GM23248 (cell line): ENCODE results near the gene KLK1. TPM values are rescaled to one million over a fixed set of nuclear protein-coding genes. Genes with fewer than 3 reads are reported as not detected.

ENCODE experiments used
- DNase-seq: peaks from one replicate; pipeline ENCODE4 v3.0.0-alpha.2; 2015
- H2AFZ ChIP-seq: fragments of 200-600 bp; sonication (generic); 2 replicates; pipeline ENCODE4 v1.6.1; 2016; ENCODE audit warnings: antibody characterized with exemption
- H3F3A ChIP-seq: fragments of 200-600 bp; sonication (generic); 2 replicates; pipeline ENCODE4 v1.6.1; 2016; ENCODE audit warnings: mild to moderate bottlenecking, antibody characterized with exemption, mixed run types; ENCODE audit not compliant: insufficient read depth
- H3K27ac ChIP-seq: fragments of 200-600 bp; sonication (generic); 2 replicates; pipeline ENCODE4 v1.5.1; 2016; ENCODE audit warnings: mild to moderate bottlenecking
- H3K27me3 ChIP-seq: fragments of 200-600 bp; sonication (generic); replicated peaks from 2 replicates; pipeline ENCODE4 v1.6.1; 2016; ENCODE audit warnings: mild to moderate bottlenecking; ENCODE audit not compliant: insufficient read depth
- H3K36me3 ChIP-seq: fragments of 200-600 bp; sonication (generic); 2 replicates; pipeline ENCODE4 v1.6.1; 2016; ENCODE audit warnings: low read depth, mild to moderate bottlenecking
- H3K4me1 ChIP-seq: fragments of 200-600 bp; sonication (generic); 2 replicates; pipeline ENCODE4 v1.6.1; 2016; ENCODE audit warnings: mild to moderate bottlenecking; ENCODE audit not compliant: insufficient read depth
- H3K4me2 ChIP-seq: fragments of 200-600 bp; sonication (generic); one replicate; pipeline ENCODE4 v1.6.1; 2016; ENCODE audit warnings: mild to moderate bottlenecking; ENCODE audit not compliant: unreplicated experiment
- H3K4me3 ChIP-seq: fragments of 200-600 bp; sonication (generic); 2 replicates; pipeline ENCODE4 v1.5.1; 2016; ENCODE audit warnings: mild to moderate bottlenecking
- H3K79me2 ChIP-seq: fragments of 200-600 bp; sonication (generic); 2 replicates; pipeline ENCODE4 v1.6.1; 2016; ENCODE audit warnings: mild to moderate bottlenecking; ENCODE audit not compliant: insufficient read depth
- H3K9ac ChIP-seq: fragments of 200-600 bp; sonication (generic); 2 replicates; pipeline ENCODE4 v1.6.1; 2016; ENCODE audit warnings: mild to moderate bottlenecking
- H3K9me2 ChIP-seq: fragments of 200-600 bp; sonication (generic); 2 replicates; pipeline ENCODE4 v1.6.1; 2016; ENCODE audit warnings: mixed run types, mild to moderate bottlenecking, moderate library complexity; ENCODE audit not compliant: insufficient read depth
- H3K9me3 ChIP-seq: fragments of 200-600 bp; sonication (generic); one replicate; pipeline ENCODE4 v1.6.1; 2017; ENCODE audit warnings: low read depth
- H4K20me1 ChIP-seq: fragments of 200-600 bp; sonication (generic); 2 replicates; pipeline ENCODE4 v1.6.0; 2016; ENCODE audit not compliant: insufficient read depth
- EZH2 ChIP-seq: fragments of 200-600 bp; sonication (generic); IDR thresholded peaks from 2 replicates; pipeline ENCODE4 v1.6.1; 2018; ENCODE audit warnings: antibody characterized with exemption, mild to moderate bottlenecking; ENCODE audit not compliant: insufficient read depth, poor library complexity, severe bottlenecking
- EZH2phosphoT487 ChIP-seq: fragments of 200-600 bp; sonication (generic); IDR thresholded peaks from 2 replicates; pipeline ENCODE4 v1.6.1; 2018; ENCODE audit warnings: antibody characterized with exemption, moderate library complexity, mild to moderate bottlenecking, low read depth; ENCODE audit not compliant: insufficient read depth
- WGBS, 2 experiments: methylation state at CpG; one replicate each; pipeline ENCODE4 v1.1.6; 2015 to 2017; ENCODE audit warnings: low lambda C conversion rate in 2 of 2, low coverage in 1 of 2; ENCODE audit errors: missing lambda C conversion rate in 2 of 2; 5-methylcytosine and 5-hydroxymethylcytosine counted together
- in situ Hi-C: fragments of 300-500 bp; cut with MboI; formaldehyde crosslinking; loops from 2 replicates; pipeline ENCODE4 v1.15.0; 2020
- polyA plus RNA-seq: library from polyadenylated mRNA; unstranded; fragments of >200 nt; fragmentation: Nextera tagmentation; extraction: Ambion mirVana; gene quantifications from 2 replicates; pipeline ENCODE4 v1.2.1, GENCODE V29; 2016
- total RNA-seq: library from RNA; depleted of rRNA; stranded (reverse); fragments of >200 nt; shearing (Covaris generic); gene quantifications from 2 replicates; pipeline ENCODE4 v1.2.3, GENCODE V29; 2014

The KLK1 gene
- total and polyA plus RNA-seq, 2 experiments from 2014 or later: not detected

GRCh38 chr19:50827476-50827875 is 3.9 kb upstream of the KLK1 start:
- no peak overlapping the region for H2AFZ ChIP-seq
- H3K27me3 ChIP-seq: peaks cover 6% of the 10 kb centered on the region; the same call in 1 of the 2 replicates
- H3K36me3 ChIP-seq: no peaks in the 10 kb centered on the region
- H3K4me1 ChIP-seq: no peaks in the 10 kb centered on the region
- no peaks in the 10 kb centered on the region for H3F3A ChIP-seq
- DNase-seq: no peak
- 56 to 65% methylated on average over 14 of the region's 14 CpGs for WGBS, 2 experiments
- H3K79me2 ChIP-seq: no peaks in the 10 kb centered on the region
- no peak for TF ChIP-seq EZH2phosphoT487
- no peak for TF ChIP-seq EZH2
- no peak overlapping the region for H3K27ac ChIP-seq
- no peaks in the 10 kb centered on the region for H4K20me1 ChIP-seq
- no peaks in the 10 kb centered on the region for H3K9me2 ChIP-seq
- no peaks in the 10 kb centered on the region for H3K9me3 ChIP-seq
- in situ Hi-C loops: no loop called here
- H3K9ac ChIP-seq: no peak overlapping the region
- H3K4me2 ChIP-seq: no peak overlapping the region
- H3K4me3 ChIP-seq: no peak overlapping the region

- H3F3A ChIP-seq: no peaks in the 10 kb centered on the region
- no peaks in the 10 kb centered on the region for H3K79me2 ChIP-seq
- no peaks in the 10 kb centered on the region for H3K36me3 ChIP-seq
- H3K9ac ChIP-seq: no peak overlapping the region
- peaks cover 11% of the 10 kb centered on the region; the same call in 1 of the 2 replicates for H3K27me3 ChIP-seq
- no peak for TF ChIP-seq EZH2phosphoT487
- no peak for TF ChIP-seq EZH2
- no peaks in the 10 kb centered on the region for H3K9me3 ChIP-seq
- H3K9me2 ChIP-seq: no peaks in the 10 kb centered on the region
- no peaks in the 10 kb centered on the region for H4K20me1 ChIP-seq
- H3K4me3 ChIP-seq: no peak overlapping the region
- H2AFZ ChIP-seq: no peak overlapping the region
- no peak overlapping the region for H3K27ac ChIP-seq
- no peak overlapping the region for H3K4me2 ChIP-seq
- H3K4me1 ChIP-seq: no peaks in the 10 kb centered on the region
- no peak for DNase-seq
- WGBS, 2 experiments: 61 to 67% methylated on average over 40 to 43 of the region's 43 CpGs
- in situ Hi-C loops: no loop called here
These were observed 3.1 kb upstream of the KLK1 start for GRCh38 chr19:50826492-50827240.

DNA sequence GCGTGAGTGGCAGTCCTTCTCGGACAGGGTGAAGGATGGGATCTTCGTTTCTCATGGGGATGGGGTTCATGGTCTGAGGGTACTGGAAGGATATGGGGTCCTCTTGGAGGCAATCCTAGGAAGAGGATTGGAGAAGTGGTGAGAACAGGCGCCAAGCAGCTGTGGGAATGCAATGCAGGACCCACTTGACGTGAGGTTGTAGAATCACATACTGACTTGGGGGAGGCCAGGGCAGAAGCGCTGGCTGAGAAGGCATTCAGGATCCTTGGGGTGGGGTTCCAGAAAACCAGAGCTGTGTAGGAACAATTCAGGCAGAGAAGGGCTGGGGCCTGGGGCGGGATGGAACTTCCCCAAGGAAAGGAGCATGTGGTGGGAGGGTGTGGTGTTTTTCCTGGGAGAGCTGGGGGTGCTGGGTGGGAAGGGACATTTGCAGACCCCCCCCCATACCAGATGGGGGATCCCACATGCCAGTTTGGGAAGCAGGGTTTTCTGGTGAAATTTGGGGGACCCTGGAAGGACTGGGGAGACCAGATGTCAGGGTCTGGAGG is 852 bp downstream of the KLK1 start:
- Histone ChIP-seq H3K9ac (no peak overlapping the region), H4K20me1 (no peaks in the 10 kb centered on the region), H3K9me3 (no peaks in the 10 kb centered on the region), H3K4me3 (no peak overlapping the region), H3K36me3 (no peaks in the 10 kb centered on the region), H3K9me2 (no peaks in the 10 kb centered on the region), H3K79me2 (no peaks in the 10 kb centered on the region), H2AFZ (no peak overlapping the region), H3K4me1 (no peaks in the 10 kb centered on the region), H3K27ac (no peak overlapping the region), H3F3A (no peaks in the 10 kb centered on the region), H3K4me2 (no peak overlapping the region), H3K27me3 (peaks cover 41% of the 10 kb centered on the region)
- in situ Hi-C loops: no loop called here
- WGBS, 2 experiments: 39 to 43% methylated on average over 7 of the region's 7 CpGs
- TF ChIP-seq EZH2 (no peak), EZH2phosphoT487 (no peak)
- DNase-seq: no peak

- no peak for TF ChIP-seq EZH2
- no peak for TF ChIP-seq EZH2phosphoT487
- in situ Hi-C loops: no loop called here
These were observed 2.0 kb downstream of the KLK1 start for GRCh38 chr19:50821622-50822021.

More at GRCh38 chr19:50821622-50822021, 2.0 kb downstream of the KLK1 start:
- peaks cover 42% of the 10 kb centered on the region for H3K27me3 ChIP-seq
- DNase-seq: no peak
- H3K79me2 ChIP-seq: no peaks in the 10 kb centered on the region
- H3K9ac ChIP-seq: no peak overlapping the region
- H3K4me2 ChIP-seq: no peak overlapping the region
- no peaks in the 10 kb centered on the region for H3K9me2 ChIP-seq
- WGBS, 2 experiments: 43 to 49% methylated on average over 8 of the region's 8 CpGs
- H3K36me3 ChIP-seq: no peaks in the 10 kb centered on the region
- no peaks in the 10 kb centered on the region for H3K9me3 ChIP-seq
- H3F3A ChIP-seq: no peaks in the 10 kb centered on the region
- H3K4me1 ChIP-seq: no peaks in the 10 kb centered on the region
- H3K27ac ChIP-seq: no peak overlapping the region
- no peaks in the 10 kb centered on the region for H4K20me1 ChIP-seq
- H2AFZ ChIP-seq: no peak overlapping the region
- no peak overlapping the region for H3K4me3 ChIP-seq
